NCI-H2171 treated with DMSO at 0.1 percent for 48 hours (cell line): Measurements from ENCODE around the gene SMARCB1.
A peak's percentile ranks its signal among the peaks of the same experiment; 100 is the strongest.
"Not testable (repeated sequence)": the region's sequence is repeated elsewhere in the genome, so short reads cannot be mapped to it uniquely, and the experiment has no call there.

Experiments
- DNase-seq: peaks from one replicate; lab custom pipeline; 2025; lab: John Stamatoyannopoulos, UW

Gene SMARCB1

GRCh38 chr22:23846081-23846469 is 59.3 kb downstream of the SMARCB1 start:
- DNase-seq: no peak

GRCh38 chr22:23847310-23847920 is 60.6 kb downstream of the SMARCB1 start:
- DNase-seq: no peak

- DNase-seq: no peak
Observed at GRCh38 chr22:23847991-23848864, 61.5 kb downstream of the SMARCB1 start.

GRCh38 chr22:23849009-23850006 is 62.5 kb downstream of the SMARCB1 start:
- peak; percentile 73 for DNase-seq

DNA sequence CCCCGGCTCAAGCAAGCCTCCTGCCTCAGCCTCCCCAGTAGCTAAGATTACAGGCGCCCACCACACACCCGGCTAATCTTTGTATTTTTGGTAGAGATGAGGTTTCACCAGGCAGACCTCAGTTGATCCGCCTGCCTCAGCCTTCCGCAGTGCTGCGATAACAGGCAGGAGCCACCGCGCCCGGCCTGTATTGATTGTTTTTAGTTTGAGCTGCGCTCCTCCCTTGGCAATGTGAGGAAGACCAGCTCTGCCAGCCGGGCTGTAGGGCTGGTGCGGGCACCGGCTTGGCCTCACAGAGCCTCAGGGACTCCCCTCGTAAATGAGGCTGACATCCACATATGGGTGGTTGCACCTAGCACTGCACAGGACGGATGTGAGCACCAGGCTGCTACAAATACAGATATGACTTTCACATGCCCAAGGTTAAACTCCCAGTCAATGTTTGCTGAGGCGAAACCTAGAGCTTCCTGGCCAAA is 63.4 kb downstream of the SMARCB1 start:
- DNase-seq: no peak

- peak; percentile 12 for DNase-seq
Observed at GRCh38 chr22:23856721-23857605, 70.2 kb downstream of the SMARCB1 start.

DNA sequence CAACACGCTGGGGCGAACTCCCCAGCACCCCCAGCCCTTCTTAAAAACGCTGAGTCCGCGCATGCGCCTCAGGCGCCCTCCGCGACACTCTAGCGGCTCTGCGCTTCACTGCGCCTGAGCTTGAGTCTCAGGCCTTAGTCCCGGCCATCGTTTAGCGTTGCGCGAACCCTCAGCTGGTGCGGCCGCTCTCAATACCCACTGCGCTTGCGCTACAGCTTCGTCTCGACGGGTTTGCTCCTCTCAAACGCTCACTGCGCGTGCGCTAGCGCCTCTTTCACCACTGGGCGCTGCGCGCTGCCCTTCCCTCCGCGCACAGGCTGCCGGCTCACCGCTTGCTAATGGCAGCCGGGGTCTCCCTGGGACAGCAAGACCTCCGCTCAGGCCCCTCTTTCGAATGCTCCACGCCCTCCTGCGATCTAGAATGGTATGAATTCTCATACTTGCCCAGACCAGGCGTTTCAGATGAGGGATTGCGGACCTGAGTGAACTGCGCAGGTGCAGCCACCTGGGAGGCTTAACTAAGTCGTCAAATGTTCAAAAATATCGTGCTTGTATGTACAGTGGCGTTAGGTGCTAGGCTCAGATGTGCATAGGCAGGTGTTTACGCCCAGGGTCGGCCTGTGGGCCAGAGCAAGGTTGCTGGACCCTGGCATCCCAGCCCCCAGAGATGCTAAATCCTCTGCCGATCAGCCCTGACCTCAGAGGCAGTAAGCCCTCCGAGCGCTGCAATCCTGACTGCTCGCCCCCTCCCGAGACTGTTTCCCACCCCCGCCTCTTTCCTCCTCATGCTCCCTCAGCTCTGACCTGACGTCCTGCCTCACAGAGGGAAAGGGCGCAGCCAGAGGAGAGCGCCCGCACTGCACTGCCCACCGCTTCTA is 71.1 kb downstream of the SMARCB1 start, which contains the start of gene SLC2A11:
Gene SLC2A11 (plus strand): TSS at position 270 of the 878 bp plus-strand sequence. CDS start 125 bp downstream, at position 395.
- peak; percentile 97 for DNase-seq

DNA sequence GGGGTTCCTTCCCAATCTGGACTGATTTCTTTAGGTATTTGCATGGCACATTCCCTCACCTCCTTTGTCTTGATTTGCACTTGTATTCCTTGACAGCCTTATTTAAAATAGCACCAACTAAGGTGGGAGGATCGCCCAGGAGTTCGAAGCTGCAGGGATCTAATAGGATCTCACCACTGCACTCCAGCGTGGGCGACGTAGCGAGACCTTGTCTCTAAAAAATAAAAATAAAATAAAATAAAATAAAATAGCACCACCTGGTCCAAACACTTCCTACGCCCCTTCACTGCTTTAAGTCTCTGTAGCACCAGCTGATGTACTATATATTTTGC is 71.7 kb downstream of the SMARCB1 start:
- no peak for DNase-seq

DNA sequence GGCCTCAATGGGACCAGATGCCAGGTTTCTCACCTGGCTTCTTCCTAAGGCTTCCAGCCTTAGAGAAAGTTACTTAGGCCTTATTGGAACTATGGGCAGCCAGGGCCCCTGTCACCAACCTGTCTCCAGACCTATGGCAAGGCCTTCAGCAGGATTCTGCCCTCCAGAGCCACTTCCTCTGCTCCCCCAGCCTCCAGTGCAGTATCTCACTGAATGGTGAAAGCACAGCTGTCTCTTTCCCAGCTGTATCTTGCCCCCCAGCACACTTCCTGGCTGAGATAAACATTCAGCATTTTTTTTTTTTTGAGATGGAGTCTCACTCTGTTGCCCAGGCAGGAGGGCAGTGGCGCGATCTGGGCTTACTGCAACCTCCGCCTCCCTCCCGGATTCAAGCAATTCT is 72.4 kb downstream of the SMARCB1 start:
- no peak for DNase-seq

DNA sequence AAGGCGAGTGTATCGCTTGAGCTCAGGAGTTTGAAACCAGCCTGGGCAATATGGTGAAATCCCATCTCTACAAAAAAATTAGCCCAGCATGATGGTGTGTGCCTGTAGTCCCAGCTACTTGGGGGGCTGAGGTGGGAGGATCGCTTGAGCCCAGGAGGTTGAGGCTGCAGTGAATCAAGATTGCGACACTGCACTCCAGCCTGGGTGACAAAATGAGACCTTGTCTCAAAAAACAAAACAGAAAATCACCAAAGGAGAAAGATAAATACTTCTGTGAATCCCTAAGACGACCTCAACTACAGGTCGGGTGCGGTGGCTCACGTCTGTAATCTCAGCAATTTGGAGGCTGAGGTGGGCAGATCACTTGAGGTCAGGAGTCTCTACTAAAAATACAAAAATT is 73.4 kb downstream of the SMARCB1 start:
- not testable (repeated sequence) for DNase-seq

GRCh38 chr22:23862103-23862502 is 75.3 kb downstream of the SMARCB1 start:
- DNase-seq: peak; percentile 20

DNA sequence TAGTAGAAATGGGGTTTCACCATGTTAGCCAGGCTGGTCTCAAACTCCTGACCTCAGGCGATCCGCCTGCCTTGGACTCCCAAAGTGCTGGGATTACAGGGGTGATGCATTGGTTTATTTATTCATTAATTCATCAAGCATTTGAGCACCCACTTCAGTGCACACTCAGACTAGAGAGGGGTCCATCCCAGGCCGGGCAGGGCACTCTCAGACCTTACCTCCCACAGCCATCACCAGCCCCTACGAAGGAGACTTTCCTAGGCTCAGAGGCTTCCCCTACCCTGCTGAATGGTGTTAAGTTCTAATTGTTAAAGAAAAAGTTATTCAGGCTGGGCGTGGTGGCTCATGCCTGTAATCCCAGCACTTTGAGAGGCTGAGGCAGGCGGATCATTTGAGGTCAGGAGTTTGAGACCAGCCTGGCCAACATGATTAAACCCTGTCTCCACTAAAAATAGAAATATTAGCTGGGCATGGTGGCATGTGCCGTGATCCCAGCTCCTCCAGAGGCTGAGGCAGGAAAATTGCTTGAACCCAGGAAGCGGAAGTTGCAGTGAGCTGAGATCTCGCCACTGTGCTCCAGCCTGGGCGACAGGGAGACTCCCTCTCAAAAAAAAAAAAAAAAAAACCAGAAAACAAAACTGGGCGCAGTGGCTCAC is 77.9 kb downstream of the SMARCB1 start:
- not testable (repeated sequence) for DNase-seq

- no peak for DNase-seq
Observed at GRCh38 chr22:23868580-23868979, 81.8 kb downstream of the SMARCB1 start.

GRCh38 chr22:23874871-23875270 is 88.1 kb downstream of the SMARCB1 start:
- no peak for DNase-seq

- no peak for DNase-seq
Observed at GRCh38 chr22:23875801-23876200, 89.0 kb downstream of the SMARCB1 start.

DNA sequence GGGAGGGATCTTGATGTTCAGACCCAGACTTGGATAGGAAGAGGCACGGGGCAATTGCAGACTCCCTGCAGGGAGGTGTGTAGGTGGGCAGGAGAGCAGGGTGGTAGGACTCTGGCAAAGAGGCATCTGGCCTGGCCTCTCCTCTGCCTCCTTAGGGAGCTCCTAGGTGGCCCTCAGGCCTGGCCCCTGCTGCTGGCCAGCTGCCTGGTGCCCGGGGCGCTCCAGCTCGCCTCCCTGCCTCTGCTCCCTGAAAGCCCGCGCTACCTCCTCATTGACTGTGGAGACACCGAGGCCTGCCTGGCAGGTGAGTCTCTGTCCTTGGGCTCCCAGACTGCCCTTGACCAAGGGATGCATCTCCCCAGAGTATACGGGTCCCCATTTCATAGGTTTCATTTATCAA is 90.8 kb downstream of the SMARCB1 start:
- no peak for DNase-seq

- DNase-seq: no peak
Observed at GRCh38 chr22:23878219-23878618, 91.5 kb downstream of the SMARCB1 start.

- DNase-seq: no peak
Observed at GRCh38 chr22:23882370-23882769, 95.6 kb downstream of the SMARCB1 start.

- no peak for DNase-seq
Observed at GRCh38 chr22:23883658-23884057, 96.9 kb downstream of the SMARCB1 start.

DNA sequence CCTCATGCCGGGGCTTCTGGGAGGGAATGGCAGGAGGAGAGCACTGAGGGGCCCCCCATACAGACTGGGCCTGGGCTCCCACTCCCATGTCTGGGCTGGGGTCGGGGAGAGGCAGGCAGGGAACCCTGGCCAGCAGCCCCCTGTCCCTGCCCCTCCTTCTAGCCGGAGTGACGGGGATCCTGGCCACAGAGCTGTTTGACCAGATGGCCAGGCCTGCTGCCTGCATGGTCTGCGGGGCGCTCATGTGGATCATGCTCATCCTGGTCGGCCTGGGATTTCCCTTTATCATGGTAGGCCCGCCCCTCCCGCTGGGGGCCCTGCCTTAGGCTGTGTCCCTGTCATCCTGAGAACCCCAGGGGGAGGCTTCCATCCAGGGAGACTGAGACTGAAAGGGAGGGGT is 97.4 kb downstream of the SMARCB1 start:
- DNase-seq: no peak
